GM19452 (cell line): ENCODE data around the gene P2RX3.
"Not testable (repeated sequence)": the region's sequence is repeated elsewhere in the genome, so short reads cannot be mapped to it uniquely, and the experiment has no call there.

Experiments
- ATAC-seq: cut with Tn5 transposase; IDR thresholded peaks from one replicate; pipeline ENCODE4 v1.9.1; 2021; ENCODE audit not compliant: unreplicated experiment

Gene P2RX3

DNA sequence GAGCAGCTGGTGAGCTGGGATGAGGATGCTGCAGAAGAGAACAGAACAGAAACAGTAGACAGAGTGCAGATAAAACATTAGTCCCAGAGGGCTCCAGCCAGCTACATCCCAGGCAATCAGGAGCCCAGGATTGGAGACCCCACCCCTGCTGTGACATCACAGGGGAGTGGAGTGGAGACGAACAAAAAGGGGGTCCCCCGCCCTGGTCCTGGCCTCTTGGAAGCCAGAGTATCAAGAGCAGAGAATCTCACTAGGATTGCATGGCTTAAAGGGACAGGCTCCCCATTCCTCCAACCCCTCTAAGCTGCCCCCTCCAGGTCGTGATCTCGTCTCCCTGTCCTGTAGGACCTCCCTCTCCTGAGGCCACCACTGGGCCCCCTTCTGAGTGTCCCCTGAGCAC, at the start of gene P2RX3:
TSS of gene P2RX3 (plus strand) at position 211 of the 400 bp plus-strand sequence. CDS start 199 bp downstream, outside the sequence.
- no peak for ATAC-seq

DNA sequence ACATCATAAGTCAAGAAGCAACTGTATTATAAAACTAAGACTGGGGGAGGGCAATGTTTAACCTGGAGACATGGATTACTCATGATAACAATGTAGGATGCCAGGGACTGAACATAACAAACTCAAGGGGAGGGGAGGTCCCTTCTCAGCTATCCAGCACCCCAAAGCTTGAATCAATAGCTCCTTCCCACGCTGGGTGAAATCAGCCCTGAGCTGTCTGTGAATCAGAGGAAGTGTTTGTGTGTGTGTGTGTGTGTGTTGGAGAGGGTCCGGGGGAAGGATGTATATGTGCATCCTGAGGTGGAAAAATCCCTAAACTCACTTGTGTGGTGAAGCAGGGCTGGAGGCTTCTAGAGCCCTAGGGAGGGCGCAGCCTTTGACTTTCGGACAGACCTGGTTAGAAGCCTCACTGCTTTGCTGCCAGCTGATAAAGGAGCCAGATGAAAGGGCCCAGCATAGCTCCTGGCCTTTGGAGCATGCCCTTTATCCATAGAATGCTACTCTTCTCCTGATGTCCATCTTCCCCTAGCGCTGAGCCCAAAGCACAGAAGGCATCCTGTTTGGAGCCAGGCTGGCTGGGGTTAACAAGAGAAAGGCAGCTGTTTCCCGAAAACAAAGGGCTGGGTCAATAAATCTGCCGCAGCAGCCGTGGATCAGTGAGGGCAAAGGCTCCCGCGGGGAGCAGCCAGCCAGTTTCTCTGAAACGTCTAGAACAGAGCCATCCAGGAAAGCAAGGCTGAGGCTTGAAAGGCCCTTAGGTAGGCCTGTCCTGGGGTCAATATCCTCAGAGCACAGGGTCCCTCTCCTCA, 49.2 kb upstream of the P2RX3 start:
- no peak for ATAC-seq

DNA sequence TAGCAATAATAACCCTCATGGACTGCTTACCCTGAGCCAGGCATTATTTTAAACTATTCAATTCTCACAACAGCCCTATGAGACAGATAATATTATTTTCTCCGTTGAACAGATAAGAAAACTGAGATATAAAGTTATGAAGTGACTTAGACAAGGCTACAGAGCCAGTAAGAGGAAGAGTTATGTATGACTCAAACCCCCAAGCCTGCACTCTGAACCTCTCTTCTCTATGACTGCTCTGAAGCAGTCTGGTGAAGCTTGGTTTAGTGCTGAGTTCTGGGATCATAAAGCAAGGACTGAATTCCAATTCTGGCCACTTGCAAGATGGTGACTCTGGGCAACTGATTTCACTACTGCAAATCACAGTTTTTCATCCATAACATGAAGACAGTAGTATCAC, 47.9 kb upstream of the P2RX3 start:
- no peak for ATAC-seq

DNA sequence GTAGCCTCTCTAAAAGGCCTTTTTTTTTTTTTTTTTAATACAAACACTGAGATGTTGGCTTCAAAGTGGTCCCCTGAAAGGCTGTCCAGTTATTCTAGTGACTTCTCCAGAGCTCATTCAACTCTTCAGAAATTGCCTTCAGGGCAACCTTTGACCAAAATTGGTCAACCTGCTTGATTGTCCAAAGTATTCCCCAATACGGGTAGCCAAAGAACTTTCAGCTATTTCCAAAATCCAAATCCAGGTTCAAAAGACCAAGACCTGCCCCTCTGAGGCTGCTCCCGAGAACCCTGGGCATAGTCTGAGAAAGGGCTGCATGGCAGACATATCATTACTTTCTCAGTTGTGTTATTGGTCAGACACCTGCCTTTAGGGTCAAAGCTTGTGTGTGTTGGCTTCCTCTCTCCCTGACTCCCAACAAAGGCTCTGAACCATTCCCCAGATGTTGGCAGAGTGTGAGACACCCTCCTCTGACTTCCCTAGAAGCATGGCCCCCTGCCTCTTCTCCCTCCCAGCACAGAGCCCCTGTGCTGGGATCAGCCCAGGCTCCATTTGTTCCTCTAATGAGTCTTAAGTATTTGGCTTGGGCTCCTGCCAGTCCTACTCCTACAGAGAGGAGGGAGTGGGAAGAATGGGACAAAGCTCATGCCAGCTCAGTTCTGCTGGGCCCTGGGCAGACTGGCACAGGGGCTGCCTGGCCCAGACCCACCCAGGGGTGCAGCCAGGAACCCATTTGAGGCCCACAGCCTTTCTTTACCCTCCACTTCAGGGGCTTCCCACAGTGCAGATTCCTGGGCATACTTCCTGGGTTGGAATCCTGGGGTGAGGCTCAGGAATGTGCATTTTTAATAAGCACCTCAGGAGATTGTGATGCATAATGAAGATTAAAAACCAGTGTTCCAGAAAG, 43.7 kb upstream of the P2RX3 start:
- ATAC-seq: no peak

DNA sequence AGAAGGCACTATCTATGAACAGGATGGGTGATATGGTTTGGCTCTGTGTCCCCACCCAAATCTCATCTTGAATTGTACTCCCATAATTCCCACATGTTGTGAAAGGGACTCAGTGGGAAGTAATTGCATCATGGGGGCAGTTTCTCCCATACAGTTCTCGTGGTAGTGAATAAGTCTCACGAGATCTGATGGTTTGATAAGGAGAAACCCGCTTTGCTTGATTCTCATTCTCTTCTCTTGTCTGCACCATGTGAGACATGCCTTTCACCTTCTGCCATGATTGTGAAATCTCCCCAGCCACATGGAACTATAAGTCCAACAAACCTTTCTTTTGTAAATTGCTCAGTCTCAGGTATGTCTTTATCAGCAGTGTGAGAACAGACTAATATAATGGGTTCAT, 41.9 kb upstream of the P2RX3 start:
- not testable (repeated sequence) for ATAC-seq

DNA sequence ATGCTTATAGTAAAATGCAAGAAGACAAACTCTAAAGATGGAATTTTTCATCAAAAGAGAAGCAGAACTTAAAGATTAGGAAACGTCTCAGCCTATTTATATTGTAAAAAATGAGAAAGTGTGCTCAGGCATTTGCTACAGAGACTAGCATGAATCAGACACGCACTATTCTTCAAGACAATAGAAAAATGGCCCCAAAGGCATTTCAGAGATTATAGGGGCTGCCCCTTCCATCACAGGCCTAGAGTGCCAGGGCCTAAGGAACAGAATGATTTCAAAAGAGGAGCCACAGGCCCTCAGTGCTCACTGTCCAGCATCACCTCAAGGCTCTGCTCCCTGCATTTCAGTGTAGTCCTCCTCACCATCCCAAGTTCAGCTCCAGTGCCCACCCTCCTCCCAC, 40.9 kb upstream of the P2RX3 start:
- ATAC-seq: no peak

DNA sequence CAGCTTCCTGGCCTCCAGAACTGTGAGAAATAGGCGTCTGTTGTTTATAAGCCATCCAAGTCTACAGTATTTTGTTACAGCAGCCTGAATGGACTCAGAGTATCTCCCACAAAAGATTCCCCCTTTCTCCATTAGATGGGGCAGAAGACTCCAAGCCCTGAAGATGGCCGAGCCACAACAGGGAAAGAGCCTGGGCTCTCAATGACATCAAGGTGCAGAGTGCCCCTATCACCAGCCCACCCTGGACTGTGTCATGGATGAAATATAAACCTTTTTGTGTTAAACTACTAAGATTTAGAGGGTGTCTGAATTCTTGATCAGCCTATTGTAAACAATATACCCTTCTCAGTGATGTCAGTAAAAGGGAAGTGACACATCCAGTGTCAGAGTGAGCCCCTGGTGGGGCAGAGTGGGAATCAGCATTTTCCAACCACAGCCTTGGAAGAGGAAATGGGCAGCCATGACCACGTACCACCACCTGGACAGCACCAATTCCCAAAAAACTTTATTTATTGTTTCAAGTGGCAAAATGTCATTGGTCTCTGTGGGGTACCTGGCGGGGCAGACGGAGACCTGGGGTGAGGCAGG, 38.9 kb upstream of the P2RX3 start:
- ATAC-seq: no peak

DNA sequence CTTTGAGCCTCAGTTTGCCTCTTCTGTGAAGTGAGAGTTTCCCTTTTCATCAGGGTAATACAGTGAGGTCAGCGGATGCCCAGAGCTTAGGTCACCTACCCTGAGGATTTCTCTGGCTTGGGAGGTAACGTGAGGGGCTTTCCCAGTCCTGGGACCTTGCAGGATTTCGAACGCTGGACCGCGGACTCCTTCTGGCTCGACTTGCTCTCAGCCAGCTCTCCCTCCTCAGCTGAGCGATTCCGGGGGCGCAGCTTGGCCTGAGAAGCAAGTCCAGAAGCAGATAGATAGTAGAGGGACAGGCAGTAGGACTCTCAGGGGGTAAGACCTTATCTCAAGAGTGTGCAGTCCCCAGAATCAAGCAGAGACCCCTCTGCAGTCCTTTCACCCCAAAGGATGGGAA, 37.4 kb upstream of the P2RX3 start:
- ATAC-seq: no peak

DNA sequence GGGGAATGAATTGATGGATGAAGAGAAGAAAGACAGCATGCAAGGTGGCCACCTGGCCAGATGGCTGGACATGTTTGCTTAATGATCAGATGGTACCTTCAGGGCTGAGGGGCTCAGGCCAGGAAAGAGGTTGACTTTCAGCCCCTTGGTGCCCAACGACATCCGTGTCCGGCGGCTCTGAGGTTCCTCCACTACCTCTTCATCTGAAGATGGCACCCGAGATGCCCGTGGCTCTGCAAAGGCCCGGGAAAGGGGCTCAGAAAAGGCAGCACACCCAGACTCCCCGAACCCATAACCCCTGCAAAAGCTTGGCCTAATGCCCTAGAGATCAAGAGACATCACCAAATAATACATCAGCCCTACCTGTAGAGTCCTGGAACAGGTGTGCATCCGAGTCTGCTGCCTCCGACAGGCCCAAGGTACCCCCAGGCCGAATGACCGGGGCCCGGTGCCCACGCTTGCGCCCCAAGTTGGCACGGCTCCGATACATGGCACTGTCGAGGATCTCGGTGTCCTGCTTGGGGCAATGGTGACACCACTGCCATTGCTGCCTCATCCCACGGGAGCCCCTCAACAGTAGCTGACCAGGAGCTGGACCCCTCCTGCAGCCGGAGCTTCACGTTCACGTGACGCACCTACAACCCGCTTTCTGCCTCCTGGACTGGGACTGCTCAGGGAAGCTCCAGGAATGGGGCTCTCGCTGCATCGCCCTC, 36.3 kb upstream of the P2RX3 start:
- no peak for ATAC-seq

DNA sequence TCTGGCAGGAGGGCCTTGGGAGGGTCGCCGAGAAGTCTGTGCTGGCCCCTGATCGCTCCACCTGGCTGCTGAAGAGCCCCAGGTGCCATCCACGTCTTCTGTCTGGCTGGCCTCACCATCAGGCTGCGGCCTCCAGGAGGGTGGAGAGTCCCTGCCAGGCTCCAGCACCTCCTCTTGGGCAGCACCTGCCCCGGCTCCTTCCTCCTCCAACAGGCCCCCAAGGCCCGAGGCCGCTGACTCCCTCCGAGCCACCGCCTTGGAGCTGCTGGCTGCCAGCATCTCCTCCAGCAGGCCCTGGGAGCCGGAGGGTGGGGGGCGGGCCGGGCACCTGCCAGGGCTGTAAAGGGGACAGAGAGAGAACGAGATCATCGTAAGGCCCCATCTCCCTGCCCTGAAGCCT, 35.7 kb upstream of the P2RX3 start:
- no peak for ATAC-seq

DNA sequence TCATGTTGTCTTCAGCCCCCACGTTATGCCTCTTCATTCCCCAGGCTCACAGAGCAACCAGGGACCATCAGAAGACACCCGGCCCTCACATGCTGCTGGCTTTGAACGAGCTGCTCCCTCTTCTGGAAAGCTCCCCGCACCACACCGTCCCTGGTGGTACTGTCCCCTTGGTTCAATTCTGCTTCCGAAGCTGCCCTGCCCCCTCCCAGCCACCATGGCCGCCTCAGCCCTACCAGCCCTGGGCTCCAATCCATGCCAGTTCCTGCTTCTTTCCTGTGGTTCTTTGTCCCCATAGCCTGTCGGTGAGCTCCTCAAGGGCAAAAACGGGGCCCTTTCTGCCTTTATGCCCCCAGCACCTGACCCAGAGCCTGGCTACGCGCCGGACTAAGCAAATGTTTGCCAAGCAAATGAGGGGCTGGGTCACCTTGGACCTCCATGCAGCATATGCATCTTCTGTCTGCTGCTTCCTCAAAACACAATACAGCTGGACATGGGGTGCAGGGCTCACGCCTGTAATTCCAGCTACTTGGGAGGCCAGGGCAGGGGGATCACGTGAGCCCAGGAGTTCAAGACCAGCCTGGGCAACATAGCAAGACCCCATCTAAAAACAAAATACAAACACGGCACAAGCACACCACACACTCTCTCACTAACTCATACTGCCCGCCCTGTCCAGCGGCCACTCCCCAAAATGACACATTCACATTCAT, 34.7 kb upstream of the P2RX3 start:
- no peak for ATAC-seq

DNA sequence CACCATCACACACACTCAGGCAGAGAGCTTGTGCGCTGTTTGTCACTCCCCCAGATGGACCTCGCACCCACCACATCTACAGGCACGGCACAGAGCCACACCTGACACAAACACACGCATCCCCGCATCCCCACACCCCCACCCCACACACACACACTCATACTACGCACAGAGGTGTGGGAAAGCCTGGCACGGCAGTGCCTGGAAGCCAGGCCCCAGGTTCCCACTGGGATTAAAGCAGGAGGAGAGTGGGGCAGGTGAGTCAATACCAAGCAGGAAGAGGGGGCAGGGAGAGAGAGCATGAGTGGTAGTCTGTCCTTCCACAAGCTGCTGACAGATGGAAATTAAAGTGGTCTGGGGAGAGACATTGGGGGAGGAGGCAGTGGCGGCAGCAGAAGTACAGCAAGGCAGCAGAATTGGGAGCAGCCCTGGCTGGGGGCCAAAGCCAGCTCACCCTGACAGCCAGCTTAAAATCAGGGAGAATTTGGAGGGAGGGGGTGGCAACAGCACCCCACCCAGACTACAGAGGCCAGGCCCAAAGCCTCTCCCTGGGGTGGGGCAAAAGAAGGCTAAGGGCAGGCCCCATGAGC, 34.1 kb upstream of the P2RX3 start:
- no peak for ATAC-seq

DNA sequence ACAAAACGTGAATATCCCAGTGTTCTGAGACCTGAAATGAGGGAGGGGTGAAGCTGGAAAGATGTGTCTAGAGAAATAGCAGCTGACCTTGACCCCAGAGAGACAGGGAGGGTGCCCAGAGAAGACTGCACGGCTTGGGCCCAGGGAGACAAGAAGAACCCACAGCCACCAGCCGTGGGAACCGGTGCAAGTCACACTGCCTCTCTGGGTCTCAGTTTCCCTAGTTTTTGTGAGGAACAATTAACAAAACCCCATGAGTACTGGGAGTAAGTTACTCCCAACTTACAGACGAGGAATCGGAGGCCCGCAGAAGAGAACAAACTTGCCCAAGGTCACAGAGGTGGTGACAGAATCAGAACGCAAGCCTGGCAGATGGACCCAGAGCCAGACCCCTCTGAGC, 32.6 kb upstream of the P2RX3 start:
- no peak for ATAC-seq

DNA sequence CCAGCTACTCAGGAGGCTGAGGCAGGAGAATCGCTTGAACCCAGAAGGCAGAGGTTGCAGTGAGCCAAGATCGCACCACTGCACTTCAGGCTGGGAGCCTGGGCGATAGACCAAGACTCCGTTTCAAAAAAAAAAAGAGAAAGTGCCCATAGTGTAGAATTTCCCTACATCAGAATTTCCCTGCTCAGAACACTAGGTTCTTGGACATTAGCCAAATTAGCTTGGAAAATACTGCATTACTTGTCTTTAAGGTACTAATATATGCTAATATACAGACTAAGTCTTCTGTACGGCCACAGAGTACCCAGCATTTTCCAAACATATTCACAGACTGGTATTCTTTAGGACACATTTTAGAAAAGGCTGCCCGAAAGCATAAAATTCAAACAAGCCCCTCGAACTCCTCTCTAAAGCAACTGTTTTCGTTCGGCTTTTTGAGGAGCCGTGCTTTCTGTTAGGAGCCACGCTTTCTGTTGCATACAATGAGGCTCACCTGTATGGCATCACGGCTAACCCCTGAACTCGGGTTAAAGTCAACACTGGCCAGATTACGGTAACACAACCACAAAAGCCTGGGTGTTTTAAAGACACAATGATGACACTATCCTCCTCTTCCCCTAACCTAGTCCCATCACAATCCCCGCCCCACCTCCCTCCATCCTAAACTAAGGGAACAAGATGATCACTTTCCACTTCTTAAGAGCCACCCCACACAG, 31.8 kb upstream of the P2RX3 start:
- ATAC-seq: no peak

DNA sequence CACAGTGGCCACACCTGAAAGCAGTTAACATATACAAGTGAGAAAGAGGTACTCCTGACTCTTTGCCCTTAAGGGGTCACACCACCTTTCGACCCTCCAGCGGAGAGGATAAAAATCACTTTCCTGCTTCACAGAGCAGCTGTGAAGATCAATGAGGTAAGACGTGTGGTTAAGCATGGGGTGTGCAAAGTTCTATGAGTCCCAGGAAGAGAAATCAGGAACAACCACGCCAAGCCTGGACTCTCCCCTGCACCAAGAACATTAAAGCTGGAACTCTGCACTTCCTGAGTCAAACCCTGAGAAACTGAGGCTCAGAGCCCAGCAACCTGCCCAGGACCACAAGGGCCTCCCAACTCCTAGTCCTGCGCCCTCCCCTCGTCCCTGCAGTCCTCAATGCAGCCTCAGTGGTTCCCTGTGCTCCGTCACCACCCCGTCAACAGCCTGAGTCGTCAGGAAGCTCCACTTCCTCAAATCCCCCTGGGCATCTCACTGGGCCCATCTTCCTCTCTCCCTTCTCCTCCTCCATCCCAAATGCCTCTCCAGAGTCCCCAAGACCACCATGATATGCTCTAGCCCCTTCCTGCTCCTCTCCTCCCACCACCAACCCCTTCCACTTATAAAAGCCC, 31.1 kb upstream of the P2RX3 start:
- no peak for ATAC-seq

DNA sequence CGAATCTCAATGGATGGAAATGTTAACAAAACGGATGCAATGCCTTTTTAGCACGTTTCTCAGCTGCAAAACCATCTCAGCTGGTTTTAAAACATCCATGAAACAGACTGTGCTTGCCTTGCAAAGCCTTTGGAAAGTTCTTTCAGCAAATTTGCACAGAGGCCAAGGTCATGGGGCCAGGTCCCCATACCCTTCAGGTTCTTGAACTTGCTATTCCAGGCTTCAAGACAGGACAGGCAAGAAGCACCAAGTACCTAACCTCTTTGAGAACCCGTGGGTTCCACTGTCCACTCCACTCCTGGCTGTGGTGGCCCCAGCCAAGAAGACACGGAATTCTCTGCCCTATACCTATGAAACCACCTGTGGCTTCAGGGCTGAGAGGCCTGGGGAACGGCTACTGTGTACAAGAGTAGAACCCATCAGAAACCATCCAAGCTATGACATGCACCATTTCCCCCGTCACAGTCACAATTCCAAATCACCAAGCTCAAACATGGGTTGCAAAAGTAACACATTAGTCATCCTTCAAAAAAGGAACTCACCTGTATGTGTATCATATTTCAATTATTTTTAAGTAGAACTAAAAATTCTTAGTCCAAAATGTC, 30.4 kb upstream of the P2RX3 start:
- no peak for ATAC-seq

DNA sequence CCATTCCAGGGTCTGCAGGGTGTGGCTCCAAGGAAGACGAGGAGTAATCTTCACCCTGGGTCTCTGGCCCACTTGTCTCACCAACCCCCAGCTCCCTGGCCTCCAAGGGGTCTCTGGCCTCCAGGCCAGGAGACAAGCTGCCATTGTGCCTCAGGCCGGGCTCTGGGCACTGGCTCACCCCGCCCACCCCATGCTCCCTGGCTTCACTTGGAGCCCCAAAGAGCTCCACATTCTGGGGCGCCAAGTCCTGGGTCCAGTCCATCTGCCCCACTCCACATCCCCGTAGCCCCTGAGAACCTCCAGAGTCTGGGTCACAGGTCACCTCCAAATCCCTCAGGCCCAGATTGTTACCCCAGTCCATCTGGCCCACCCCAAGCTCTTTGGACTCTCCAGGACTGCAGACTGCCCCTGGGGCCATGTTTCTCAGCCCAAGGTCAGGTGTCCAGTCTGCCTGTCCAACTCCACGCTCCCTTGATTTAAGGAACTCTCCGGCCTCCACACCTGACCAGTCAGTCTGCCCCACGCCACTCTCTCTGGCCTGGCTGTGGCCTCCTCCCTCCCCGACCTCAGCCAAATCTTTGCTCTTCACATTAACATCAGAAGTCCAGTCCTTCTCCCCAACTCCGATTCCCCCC, 29.6 kb upstream of the P2RX3 start:
- ATAC-seq: no peak
